Measurements from ENCODE around the gene SLC30A7.

SLC30A7 gene

GRCh38 chr1:100896481-100896982 is 642 bp downstream of the SLC30A7 start:
- DNase-seq (ENCODE audit: low spot score) = peak; percentile 55
- no peak for TF ChIP-seq CTCF (IDR thresholded peaks at IDR 0.05; ENCODE audit: borderline replicate concordance, control extremely low read depth, extremely low read depth, insufficient read depth, missing control alignments)
- in situ Hi-C loops (cut with MboI; ENCODE audit: low sequenced_read_pairs, unreplicated experiment) = loop anchor here (25.0 kb wide), 1 partner anchor 859 kb away; a partner anchor contains a TSS

DNA sequence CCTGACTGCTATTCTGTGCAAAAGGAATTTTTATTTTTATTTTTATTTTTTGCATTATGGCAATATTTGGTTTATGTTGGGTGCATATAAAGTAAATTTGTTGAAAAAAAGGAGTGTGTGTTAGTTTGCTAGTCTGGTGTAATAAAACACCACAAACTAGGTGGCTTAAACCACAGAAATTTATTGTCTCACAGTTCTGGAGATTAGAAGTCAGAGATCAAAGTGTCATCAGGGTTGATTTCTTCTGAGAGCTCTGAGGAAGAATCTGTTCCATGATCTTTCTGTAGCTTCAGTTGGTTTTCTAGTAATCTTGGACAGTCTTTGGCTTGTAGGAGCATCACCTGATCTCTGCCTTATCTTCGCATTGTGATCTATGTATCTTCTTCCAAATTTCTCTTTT is 6.5 kb downstream of the SLC30A7 start:
- DNase-seq (ENCODE audit: low spot score) = no peak
- in situ Hi-C loops (cut with MboI; ENCODE audit: low sequenced_read_pairs, unreplicated experiment) = no loop called here
- TF ChIP-seq CTCF (IDR thresholded peaks at IDR 0.05; ENCODE audit: borderline replicate concordance, control extremely low read depth, extremely low read depth, insufficient read depth, missing control alignments) = no peak

- no peak for DNase-seq (ENCODE audit: low spot score)
- in situ Hi-C loops (cut with MboI; ENCODE audit: low sequenced_read_pairs, unreplicated experiment) = no loop called here
- TF ChIP-seq CTCF (IDR thresholded peaks at IDR 0.05; ENCODE audit: borderline replicate concordance, control extremely low read depth, extremely low read depth, insufficient read depth, missing control alignments) = no peak
These were observed 7.9 kb downstream of the SLC30A7 start for GRCh38 chr1:100903777-100904176.

GRCh38 chr1:100904528-100904927 is 8.6 kb downstream of the SLC30A7 start:
- TF ChIP-seq CTCF (IDR thresholded peaks at IDR 0.05; ENCODE audit: borderline replicate concordance, control extremely low read depth, extremely low read depth, insufficient read depth, missing control alignments) = no peak
- DNase-seq (ENCODE audit: low spot score) = no peak
- in situ Hi-C loops (cut with MboI; ENCODE audit: low sequenced_read_pairs, unreplicated experiment) = no loop called here

DNA sequence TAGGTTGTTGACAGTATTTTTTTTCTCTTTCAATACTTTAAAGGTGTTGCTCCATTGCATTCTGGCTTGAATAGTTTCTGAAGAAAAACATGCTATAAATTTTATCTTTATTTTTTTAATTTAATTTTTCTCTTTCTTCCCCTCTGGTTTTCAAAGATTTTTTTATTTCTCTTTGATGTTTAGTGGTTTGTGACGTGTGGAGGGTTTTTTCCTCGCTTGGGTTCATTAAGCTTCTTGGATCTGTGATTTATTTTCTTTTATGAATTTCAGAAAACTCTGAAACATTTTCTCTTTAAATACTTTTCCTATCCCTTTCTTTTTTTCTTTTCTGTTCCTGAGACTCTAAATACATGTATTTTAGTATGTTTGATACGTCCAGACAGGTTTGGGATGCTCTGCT is 9.3 kb downstream of the SLC30A7 start:
- in situ Hi-C loops (cut with MboI; ENCODE audit: low sequenced_read_pairs, unreplicated experiment) = no loop called here
- TF ChIP-seq CTCF (IDR thresholded peaks at IDR 0.05; ENCODE audit: borderline replicate concordance, control extremely low read depth, extremely low read depth, insufficient read depth, missing control alignments) = no peak
- no peak for DNase-seq (ENCODE audit: low spot score)

GRCh38 chr1:100907887-100908286 is 12.0 kb downstream of the SLC30A7 start:
- in situ Hi-C loops (cut with MboI; ENCODE audit: low sequenced_read_pairs, unreplicated experiment) = no loop called here
- TF ChIP-seq CTCF (IDR thresholded peaks at IDR 0.05; ENCODE audit: borderline replicate concordance, control extremely low read depth, extremely low read depth, insufficient read depth, missing control alignments) = no peak
- DNase-seq (ENCODE audit: low spot score) = no peak

DNA sequence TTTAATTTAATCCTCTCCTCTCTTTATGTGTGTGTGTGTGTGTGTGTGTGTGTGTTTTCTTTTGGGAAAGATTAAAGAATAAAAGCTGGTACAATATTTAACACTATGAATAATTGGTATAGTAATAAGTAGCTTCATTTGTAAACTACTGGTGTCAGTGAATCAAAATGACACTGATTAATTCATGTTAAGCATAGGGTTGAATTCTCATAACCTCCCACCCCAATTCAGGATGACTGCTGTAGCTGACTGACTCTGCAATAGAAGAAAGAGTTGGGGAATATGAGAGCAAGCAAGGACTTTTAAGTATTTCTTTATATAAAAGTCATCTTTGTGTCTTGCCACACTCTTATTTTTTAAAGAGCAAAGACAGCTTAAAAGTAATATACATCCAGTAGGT is 13.1 kb downstream of the SLC30A7 start:
- TF ChIP-seq CTCF (IDR thresholded peaks at IDR 0.05; ENCODE audit: borderline replicate concordance, control extremely low read depth, extremely low read depth, insufficient read depth, missing control alignments) = no peak
- no peak for DNase-seq (ENCODE audit: low spot score)
- in situ Hi-C loops (cut with MboI; ENCODE audit: low sequenced_read_pairs, unreplicated experiment) = no loop called here
